ENCODE results near the gene AP1S1. TPM values are rescaled to one million over a fixed set of nuclear protein-coding genes. Genes with fewer than 3 reads are reported as not detected.

The AP1S1 gene
- total and polyA plus RNA-seq, 9 of the 15 experiments (the other 6 are each of a cell fraction or from before 2014, with no cell fraction given) = 4.4 to 149 (median 89.4) TPM

GRCh38 chr7:101153969-101154692 lies at the start of gene AP1S1 (continued):
- TF ChIP-seq ZNF639 (CRISPR knock-in tag; conservative IDR thresholded peaks at IDR 0.05 in 1 of 2, IDR thresholded peaks at IDR 0.05 in 1 of 2) (no peak), E2F3 (CRISPR knock-in tag; IDR thresholded peaks at IDR 0.05) (peak; percentile 89; the same call in 1 of the 2 replicates), HINFP (tag; conservative IDR thresholded peaks at IDR 0.05; ENCODE audit: low read depth) (peak; percentile 75), SLC30A9 (CRISPR knock-in tag; IDR thresholded peaks at IDR 0.05) (no peak), ZC3H11A (IDR thresholded peaks at IDR 0.05; ENCODE audit: low read depth, low read length) (no peak), POLR2AphosphoS2 (IDR thresholded peaks at IDR 0.05; ENCODE audit: low read length) (no peak), LARP7 (IDR thresholded peaks at IDR 0.05) (peak; percentile 52; the same call in 1 of the 2 replicates), EWSR1 (IDR thresholded peaks at IDR 0.05; ENCODE audit: borderline replicate concordance, low read depth, partially characterized antibody) (no peak), THRB (CRISPR knock-in tag; conservative IDR thresholded peaks at IDR 0.05) (no peak), SMARCC2 (IDR thresholded peaks at IDR 0.05; ENCODE audit: low read depth) (no peak), CBFB (CRISPR knock-in tag; IDR thresholded peaks at IDR 0.05) (no peak), XRCC4 (IDR thresholded peaks at IDR 0.05; ENCODE audit: extremely low read depth, insufficient read depth, insufficient read length) (no peak), ELF1 (tag; IDR thresholded peaks at IDR 0.05) (no peak), WHSC1 (IDR thresholded peaks at IDR 0.05; ENCODE audit: low read length) (no peak), ZNF583 (CRISPR knock-in tag; IDR thresholded peaks at IDR 0.05) (no peak), GTF2A2 (tag; IDR thresholded peaks at IDR 0.05) (no peak), ZNF79 (CRISPR knock-in tag; IDR thresholded peaks at IDR 0.05; ENCODE audit: low read depth) (no peak), PHF21A (IDR thresholded peaks at IDR 0.05; ENCODE audit: borderline replicate concordance, low read depth) (peak; percentile 39; the same call in 1 of the 2 replicates), TFE3 (CRISPR knock-in tag; IDR thresholded peaks at IDR 0.05) (no peak), NR2F6 (CRISPR knock-in tag; IDR thresholded peaks at IDR 0.05) (no peak), TFAM (CRISPR knock-in tag; conservative IDR thresholded peaks at IDR 0.05) (no peak), CCNT2 (IDR thresholded peaks at IDR 0.05; ENCODE audit: borderline replicate concordance, extremely low read depth, insufficient read length, low read depth, low read length) (peak; percentile 84)
